OCI-LY7 (cell line): Measurements from ENCODE around the gene HIF3A.

Source experiments
- EZH2phosphoT487 ChIP-seq: fragments of 200-600 bp; sonication (generic); IDR thresholded peaks from 2 replicates; pipeline ENCODE4 v1.6.1; 2018; ENCODE audit warnings: low read depth, borderline replicate concordance, mild to moderate bottlenecking, mixed run types, antibody characterized with exemption, low read length, moderate library complexity, mixed read lengths
- TF ChIP-seq, protein P1 (sequence below): fragments of 200-600 bp; sonication (generic); conservative IDR thresholded peaks from 2 replicates; pipeline ENCODE4 v1.5.1; 2014; ENCODE audit warnings: mild to moderate bottlenecking, antibody characterized with exemption, low read length, moderate library complexity, mixed read lengths

DNA sequence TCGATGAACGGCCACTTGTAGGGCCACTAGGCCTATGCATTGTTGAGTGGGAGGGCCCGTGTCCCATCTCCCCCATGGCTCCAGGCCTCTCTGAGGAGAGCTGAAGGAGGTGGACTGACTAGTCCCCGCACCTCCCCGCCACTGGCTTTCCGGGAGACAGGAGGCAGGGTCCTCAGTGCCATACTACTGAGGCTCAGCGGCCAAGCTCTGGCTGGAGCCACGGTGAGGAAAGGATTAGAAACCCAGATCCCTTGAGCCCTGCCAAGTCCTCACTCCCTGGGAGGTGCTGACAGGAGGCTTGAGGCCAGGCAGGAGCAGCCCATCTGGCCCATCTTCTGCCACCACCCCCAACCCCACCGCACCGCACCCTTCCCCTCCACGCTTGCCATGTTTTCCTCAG lies 87.6 kb downstream of the HIF3A start:
- TF ChIP-seq, protein P1, sequence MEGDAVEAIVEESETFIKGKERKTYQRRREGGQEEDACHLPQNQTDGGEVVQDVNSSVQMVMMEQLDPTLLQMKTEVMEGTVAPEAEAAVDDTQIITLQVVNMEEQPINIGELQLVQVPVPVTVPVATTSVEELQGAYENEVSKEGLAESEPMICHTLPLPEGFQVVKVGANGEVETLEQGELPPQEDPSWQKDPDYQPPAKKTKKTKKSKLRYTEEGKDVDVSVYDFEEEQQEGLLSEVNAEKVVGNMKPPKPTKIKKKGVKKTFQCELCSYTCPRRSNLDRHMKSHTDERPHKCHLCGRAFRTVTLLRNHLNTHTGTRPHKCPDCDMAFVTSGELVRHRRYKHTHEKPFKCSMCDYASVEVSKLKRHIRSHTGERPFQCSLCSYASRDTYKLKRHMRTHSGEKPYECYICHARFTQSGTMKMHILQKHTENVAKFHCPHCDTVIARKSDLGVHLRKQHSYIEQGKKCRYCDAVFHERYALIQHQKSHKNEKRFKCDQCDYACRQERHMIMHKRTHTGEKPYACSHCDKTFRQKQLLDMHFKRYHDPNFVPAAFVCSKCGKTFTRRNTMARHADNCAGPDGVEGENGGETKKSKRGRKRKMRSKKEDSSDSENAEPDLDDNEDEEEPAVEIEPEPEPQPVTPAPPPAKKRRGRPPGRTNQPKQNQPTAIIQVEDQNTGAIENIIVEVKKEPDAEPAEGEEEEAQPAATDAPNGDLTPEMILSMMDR: no peak
- no peak for TF ChIP-seq EZH2phosphoT487
